PFSK-1 (cell line): ENCODE results near the gene CEMIP.

Experiments
- FOXP2 ChIP-seq: optimal IDR thresholded peaks from 2 replicates; pipeline ENCODE3; 2011; ENCODE audit warnings: borderline replicate concordance, control low read depth, inconsistent platforms; ENCODE audit not compliant: insufficient read depth; ENCODE audit errors: extremely low read length, extremely low read depth
- POLR2AphosphoS5 ChIP-seq: IDR thresholded peaks from 2 replicates; pipeline ENCODE4 v1.6.1; 2012; ENCODE audit warnings: low read depth, mild to moderate bottlenecking, control low read depth, low read length, moderate library complexity
- SIN3A ChIP-seq: IDR thresholded peaks from 2 replicates; pipeline ENCODE4 v1.6.1; 2012; ENCODE audit warnings: mild to moderate bottlenecking, low read length, moderate library complexity, borderline replicate concordance; ENCODE audit not compliant: insufficient read depth
- TAF1 ChIP-seq: IDR thresholded peaks from 2 replicates; pipeline ENCODE4 v1.6.1; 2012; ENCODE audit warnings: low read length, control low read depth, borderline replicate concordance; ENCODE audit not compliant: insufficient read depth
- TF ChIP-seq, protein P1 (sequence below), 2 experiments: IDR thresholded peaks; 2 replicates each; pipeline versions ENCODE4 v1.6.1 to v1.8.0; 2011 to 2012; ENCODE audit warnings: low read depth in 2 of 2, low read length in 2 of 2, control low read depth in 1 of 2, inconsistent platforms in 1 of 2, mild to moderate bottlenecking in 1 of 2, moderate library complexity in 1 of 2; ENCODE audit not compliant: insufficient read depth in 1 of 2

CEMIP gene

DNA sequence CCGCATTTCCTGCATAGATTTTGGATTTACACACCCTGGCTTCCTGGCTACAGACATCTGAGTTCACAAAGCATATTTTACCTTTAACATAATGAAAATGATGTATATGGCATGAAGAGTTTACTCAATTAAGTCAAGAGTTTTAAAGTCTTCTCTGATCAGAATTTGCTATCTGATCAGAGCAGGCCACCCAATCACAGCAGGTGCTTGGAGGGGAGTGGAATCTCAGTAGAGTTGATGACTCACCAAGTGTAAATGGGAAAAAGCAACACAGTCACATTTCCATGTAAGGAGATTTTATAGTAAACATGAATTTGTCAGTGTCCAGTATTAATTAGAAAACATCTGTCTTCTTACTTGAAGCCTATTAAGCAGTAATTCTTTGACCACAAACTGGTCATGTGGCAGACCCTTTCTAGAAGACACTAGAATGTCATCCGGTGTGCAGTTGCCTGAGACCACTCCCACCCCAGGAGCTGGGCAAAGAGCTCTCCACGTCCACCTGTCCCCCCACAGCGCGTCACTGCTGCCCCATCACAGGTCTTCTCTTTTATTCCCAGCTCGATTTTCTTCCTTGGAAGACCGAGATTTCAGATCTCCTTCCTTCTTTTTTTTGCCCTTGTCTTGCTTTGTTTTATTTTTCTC lies 199.6 kb downstream of the CEMIP start:
- TF ChIP-seq SIN3A, result no peak
- TF ChIP-seq FOXP2, result no peak
- TF ChIP-seq, protein P1, sequence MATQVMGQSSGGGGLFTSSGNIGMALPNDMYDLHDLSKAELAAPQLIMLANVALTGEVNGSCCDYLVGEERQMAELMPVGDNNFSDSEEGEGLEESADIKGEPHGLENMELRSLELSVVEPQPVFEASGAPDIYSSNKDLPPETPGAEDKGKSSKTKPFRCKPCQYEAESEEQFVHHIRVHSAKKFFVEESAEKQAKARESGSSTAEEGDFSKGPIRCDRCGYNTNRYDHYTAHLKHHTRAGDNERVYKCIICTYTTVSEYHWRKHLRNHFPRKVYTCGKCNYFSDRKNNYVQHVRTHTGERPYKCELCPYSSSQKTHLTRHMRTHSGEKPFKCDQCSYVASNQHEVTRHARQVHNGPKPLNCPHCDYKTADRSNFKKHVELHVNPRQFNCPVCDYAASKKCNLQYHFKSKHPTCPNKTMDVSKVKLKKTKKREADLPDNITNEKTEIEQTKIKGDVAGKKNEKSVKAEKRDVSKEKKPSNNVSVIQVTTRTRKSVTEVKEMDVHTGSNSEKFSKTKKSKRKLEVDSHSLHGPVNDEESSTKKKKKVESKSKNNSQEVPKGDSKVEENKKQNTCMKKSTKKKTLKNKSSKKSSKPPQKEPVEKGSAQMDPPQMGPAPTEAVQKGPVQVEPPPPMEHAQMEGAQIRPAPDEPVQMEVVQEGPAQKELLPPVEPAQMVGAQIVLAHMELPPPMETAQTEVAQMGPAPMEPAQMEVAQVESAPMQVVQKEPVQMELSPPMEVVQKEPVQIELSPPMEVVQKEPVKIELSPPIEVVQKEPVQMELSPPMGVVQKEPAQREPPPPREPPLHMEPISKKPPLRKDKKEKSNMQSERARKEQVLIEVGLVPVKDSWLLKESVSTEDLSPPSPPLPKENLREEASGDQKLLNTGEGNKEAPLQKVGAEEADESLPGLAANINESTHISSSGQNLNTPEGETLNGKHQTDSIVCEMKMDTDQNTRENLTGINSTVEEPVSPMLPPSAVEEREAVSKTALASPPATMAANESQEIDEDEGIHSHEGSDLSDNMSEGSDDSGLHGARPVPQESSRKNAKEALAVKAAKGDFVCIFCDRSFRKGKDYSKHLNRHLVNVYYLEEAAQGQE (IDR thresholded peaks at IDR 0.05; ENCODE audit: insufficient read depth in 1 of 2, low read depth in 2 of 2, low read length in 2 of 2), result no peak
- no peak for TF ChIP-seq TAF1
- no peak for TF ChIP-seq POLR2AphosphoS5

DNA sequence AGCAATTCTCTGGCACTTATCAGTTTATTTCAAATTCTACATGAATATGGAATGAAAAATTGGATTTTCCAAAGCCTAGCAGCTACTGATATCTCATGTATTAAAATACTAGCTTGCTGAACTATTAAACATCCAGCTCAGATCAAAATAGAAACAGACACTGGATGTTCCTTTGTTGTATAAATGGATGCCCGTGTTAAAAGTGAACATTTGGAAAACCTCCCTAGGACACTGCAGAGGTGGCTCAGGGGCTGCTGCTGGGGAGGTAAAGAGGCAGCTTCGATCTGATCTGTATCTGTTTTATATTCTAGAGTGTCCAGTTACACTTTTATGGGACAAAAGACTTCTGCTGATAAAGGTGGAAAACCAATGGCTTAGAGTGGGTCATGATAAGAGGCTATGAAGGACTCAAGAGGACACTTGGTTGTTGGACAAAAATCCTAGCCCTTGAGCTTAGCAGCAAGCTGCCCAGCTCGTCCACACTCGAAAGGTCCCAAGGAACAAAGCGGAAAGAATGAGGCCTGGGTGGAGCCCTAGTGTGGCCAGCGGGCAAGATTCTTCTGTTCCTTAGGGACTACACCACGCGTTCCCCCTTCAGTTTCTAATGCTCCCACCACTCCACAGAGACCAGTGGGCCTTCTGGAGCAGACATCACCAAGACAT lies 200.5 kb downstream of the CEMIP start:
- TF ChIP-seq, protein P1 (IDR thresholded peaks at IDR 0.05; ENCODE audit: insufficient read depth in 1 of 2, low read depth in 2 of 2, low read length in 2 of 2), result no peak
- TF ChIP-seq SIN3A, result no peak
- no peak for TF ChIP-seq TAF1
- TF ChIP-seq FOXP2, result no peak
- no peak for TF ChIP-seq POLR2AphosphoS5

DNA sequence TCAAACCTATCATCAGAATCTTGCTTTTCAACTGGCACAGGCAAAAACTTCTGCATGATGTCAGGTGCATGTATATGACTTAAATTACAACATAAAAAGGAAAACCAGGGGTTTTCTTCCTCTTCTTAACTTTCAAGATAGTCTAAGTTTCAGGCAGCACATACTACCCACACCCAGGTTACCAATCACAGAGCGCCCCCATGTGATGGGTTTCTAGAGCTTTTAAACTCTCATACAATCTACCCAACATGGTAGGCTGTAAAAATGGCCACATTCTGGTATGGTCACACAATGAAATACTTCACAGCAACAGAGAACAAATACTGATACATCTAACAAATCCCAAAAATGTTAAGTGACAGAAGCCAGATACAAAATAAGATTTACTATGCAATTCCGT lies 203.0 kb downstream of the CEMIP start:
- no peak for TF ChIP-seq FOXP2
- no peak for TF ChIP-seq SIN3A
- TF ChIP-seq POLR2AphosphoS5, result no peak
- no peak for TF ChIP-seq TAF1
- TF ChIP-seq, protein P1 (IDR thresholded peaks at IDR 0.05; ENCODE audit: insufficient read depth in 1 of 2, low read depth in 2 of 2, low read length in 2 of 2), result no peak

DNA sequence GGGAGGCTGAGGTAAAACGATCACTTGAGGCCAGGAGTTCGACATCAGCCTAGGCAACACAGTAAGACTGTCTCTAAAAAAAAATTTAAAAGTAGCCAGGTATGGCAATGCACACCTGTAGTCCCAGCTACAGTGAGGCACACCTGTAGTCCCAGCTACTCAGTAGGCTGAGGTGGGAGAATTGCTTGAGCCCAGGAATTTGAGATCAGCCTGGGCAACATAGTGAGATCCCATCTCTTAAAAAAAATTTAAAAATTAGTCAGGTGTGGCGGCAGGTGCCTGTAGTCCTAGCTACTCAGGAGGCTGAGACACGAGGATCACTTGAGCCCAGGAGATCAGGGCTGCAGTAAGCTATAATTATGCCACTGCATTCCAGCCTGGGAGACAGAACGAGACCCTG lies 203.7 kb downstream of the CEMIP start:
- TF ChIP-seq POLR2AphosphoS5 (no peak), FOXP2 (no peak), SIN3A (no peak), TAF1 (no peak)
- TF ChIP-seq, protein P1 (IDR thresholded peaks at IDR 0.05; ENCODE audit: insufficient read depth in 1 of 2, low read depth in 2 of 2, low read length in 2 of 2), result no peak

DNA sequence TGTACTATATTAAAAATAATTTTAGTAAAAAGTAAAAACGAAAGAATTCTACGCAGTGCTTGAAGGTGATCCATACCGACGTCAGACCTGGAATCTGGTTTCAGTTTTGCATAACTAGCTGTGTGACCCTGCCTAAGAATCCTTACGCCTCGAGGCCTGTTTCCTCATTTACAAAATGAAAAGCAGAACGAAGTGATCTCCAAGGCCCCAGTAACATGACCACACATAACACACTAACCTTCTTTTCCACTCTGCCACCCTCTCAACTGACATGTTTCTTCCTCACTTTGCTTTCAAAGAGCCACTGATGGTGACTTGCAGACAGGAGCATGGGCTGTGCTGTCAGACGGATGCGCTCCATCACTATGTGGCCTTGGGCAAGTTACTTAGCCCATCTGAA lies 205.7 kb downstream of the CEMIP start:
- TF ChIP-seq, protein P1 (IDR thresholded peaks at IDR 0.05; ENCODE audit: insufficient read depth in 1 of 2, low read depth in 2 of 2, low read length in 2 of 2), result no peak
- TF ChIP-seq TAF1, result no peak
- TF ChIP-seq POLR2AphosphoS5, result no peak
- no peak for TF ChIP-seq SIN3A
- no peak for TF ChIP-seq FOXP2
